NCI-H2107 treated with DMSO at 0.1 percent for 48 hours (cell line): ENCODE data around the gene JMY.
A peak's percentile ranks its signal among the peaks of the same experiment; 100 is the strongest.

Source experiments
- DNase-seq: peaks from one replicate; lab custom pipeline; 2025; ENCODE audit not compliant: unreplicated experiment; lab: John Stamatoyannopoulos, UW

JMY gene

GRCh38 chr5:79287380-79287779 lies 51.4 kb downstream of the JMY start:
- DNase-seq: no peak

- DNase-seq: no peak
These were observed 52.0 kb downstream of the JMY start for GRCh38 chr5:79287907-79288306.

GRCh38 chr5:79295029-79295428 lies 59.1 kb downstream of the JMY start:
- no peak for DNase-seq

- DNase-seq: peak; percentile 48
These were observed 61.7 kb downstream of the JMY start for GRCh38 chr5:79297661-79298060.

GRCh38 chr5:79301046-79301712 lies 65.2 kb downstream of the JMY start:
- DNase-seq: no peak

GRCh38 chr5:79302454-79302853 lies 66.5 kb downstream of the JMY start:
- no peak for DNase-seq

GRCh38 chr5:79305706-79306105 lies 69.8 kb downstream of the JMY start:
- no peak for DNase-seq

GRCh38 chr5:79318935-79319614 lies 83.1 kb downstream of the JMY start:
- DNase-seq: no peak

- peak; percentile 7 for DNase-seq
These were observed 93.5 kb downstream of the JMY start for GRCh38 chr5:79329453-79329852.

GRCh38 chr5:79330071-79330470 lies 94.1 kb downstream of the JMY start:
- no peak for DNase-seq

GRCh38 chr5:79333852-79334557 lies 98.1 kb downstream of the JMY start:
- no peak for DNase-seq

- no peak for DNase-seq
These were observed 110.5 kb downstream of the JMY start for GRCh38 chr5:79346420-79346824.

- DNase-seq: no peak
These were observed 113.1 kb downstream of the JMY start for GRCh38 chr5:79349047-79349446.

GRCh38 chr5:79349881-79350280 lies 114.0 kb downstream of the JMY start:
- no peak for DNase-seq

GRCh38 chr5:79357398-79357797 lies 121.5 kb downstream of the JMY start:
- DNase-seq: no peak
